Endothelial cell of umbilical vein (primary cell): ENCODE data around the gene ATP11C. TPM values are rescaled to one million over a fixed set of nuclear protein-coding genes. Genes with fewer than 3 reads are reported as not detected.

ENCODE experiments used
- BruUV-seq: library from RNA; stranded (reverse); fragments of 400-500 nt; replicated peaks from 2 replicates; lab custom pipeline; 2021; lab: Mats Ljungman, UMichigan
- CTCF ChIA-PET: fragments of 300-600, 350-600 bp; sonication (Branson Sonifier 250); formaldehyde crosslinking; loops from one replicate; lab custom pipeline; 2021; ENCODE audit warnings: antibody characterized with exemption, inconsistent platforms; lab: Charles Lee
- POLR2A ChIA-PET: fragments of 300-600, 350-600 bp; sonication (Branson Sonifier 250); formaldehyde crosslinking; loops from one replicate; lab custom pipeline; 2021; ENCODE audit warnings: antibody characterized with exemption, inconsistent platforms; lab: Charles Lee
- DNase-seq: peaks from one replicate; pipeline ENCODE4 v3.0.0-alpha.2; 2011; ENCODE audit warnings: low read depth, low spot score
- FAIRE-seq: peaks from 2 replicates; lab custom pipeline; 2011; peaks lifted over from hg19 to GRCh38; lab: Jason Lieb, UNC
- H2AFZ ChIP-seq: 2 replicates; pipeline ENCODE4 v1.6.0; 2012; ENCODE audit warnings: low read depth, low read length, control low read depth, inconsistent platforms
- H3K27ac ChIP-seq: 2 replicates; pipeline ENCODE4 v1.5.1; 2011; ENCODE audit warnings: low read depth, mild to moderate bottlenecking, control low read depth, low read length, moderate library complexity; ENCODE audit not compliant: insufficient read depth
- H3K27me3 ChIP-seq, 2 experiments: 2 replicates each; pipeline versions ENCODE4 v1.6.0 to v1.6.1; 2011; ENCODE audit warnings: low read length in 2 of 2, mixed read lengths in 1 of 2; ENCODE audit not compliant: control insufficient read depth in 2 of 2, insufficient read depth in 2 of 2
- H3K36me3 ChIP-seq, 2 experiments: 2 replicates in 1 of 2; 3 replicates in 1 of 2; pipeline ENCODE4 v1.5.1; 2011; ENCODE audit warnings: low read length in 2 of 2, mild to moderate bottlenecking in 1 of 2, moderate library complexity in 1 of 2; ENCODE audit not compliant: control insufficient read depth in 2 of 2, insufficient read depth in 2 of 2; ENCODE audit errors: extremely low read depth in 1 of 2
- H3K4me1 ChIP-seq: 3 replicates; pipeline ENCODE4 v1.5.1; 2011; ENCODE audit warnings: mild to moderate bottlenecking, low read length; ENCODE audit not compliant: control insufficient read depth, insufficient read depth; ENCODE audit errors: extremely low read depth
- H3K4me2 ChIP-seq: 2 replicates; pipeline ENCODE4 v1.6.1; 2011; ENCODE audit warnings: low read length, control low read depth, mixed read lengths; ENCODE audit not compliant: insufficient read depth
- H3K4me3 ChIP-seq, 3 experiments: fragments of 200-600 bp in 1 of 3; sonication (generic), shearing (Covaris generic) in 1 of 3; replicated peaks in 1 of 3; 2 replicates each; pipeline ENCODE4 v1.5.1; 2011 to 2016; ENCODE audit warnings: control low read depth in 3 of 3, low read length in 3 of 3, mild to moderate bottlenecking in 2 of 3, inconsistent platforms in 1 of 3, low read depth in 1 of 3, moderate library complexity in 1 of 3; ENCODE audit not compliant: insufficient read depth in 1 of 3
- H3K79me2 ChIP-seq: 2 replicates; pipeline ENCODE4 v1.6.0; 2012; ENCODE audit warnings: low read length, inconsistent platforms; ENCODE audit not compliant: control insufficient read depth, insufficient read depth
- H3K9ac ChIP-seq: replicated peaks from 2 replicates; pipeline ENCODE3; 2011; ENCODE audit warnings: low read length, control low read depth; ENCODE audit not compliant: insufficient read depth; ENCODE audit errors: extremely low read depth
- H3K9me1 ChIP-seq: replicated peaks from 3 replicates; pipeline ENCODE4 v1.6.0; 2011; ENCODE audit warnings: mild to moderate bottlenecking, low read length; ENCODE audit not compliant: control insufficient read depth, insufficient read depth; ENCODE audit errors: extremely low read depth
- H3K9me3 ChIP-seq: replicated peaks from 2 replicates; pipeline ENCODE4 v1.5.1; 2012; ENCODE audit warnings: low read length, inconsistent platforms; ENCODE audit not compliant: control insufficient read depth, insufficient read depth
- H4K20me1 ChIP-seq: replicated peaks from 2 replicates; pipeline ENCODE3; 2011; ENCODE audit warnings: mild to moderate bottlenecking, low read length; ENCODE audit not compliant: control insufficient read depth, insufficient read depth; ENCODE audit errors: extremely low read depth
- CTCF ChIP-seq, 2 donors: IDR thresholded peaks; 1 replicate in 1 of 2; 2 replicates in 1 of 2; pipeline ENCODE4 v1.5.1; 2011; ENCODE audit warnings: low read length in 2 of 2, mild to moderate bottlenecking in 2 of 2, moderate library complexity in 2 of 2, control low read depth in 1 of 2, inconsistent platforms in 1 of 2, low read depth in 1 of 2; ENCODE audit not compliant: insufficient read depth in 1 of 2; ENCODE audit errors: extremely low read depth in 1 of 2
- EZH2 ChIP-seq: IDR thresholded peaks from 2 replicates; pipeline ENCODE4 v1.6.1; 2012; ENCODE audit warnings: borderline replicate concordance, low read depth, mild to moderate bottlenecking, moderate library complexity, low read length, inconsistent platforms; ENCODE audit not compliant: severe bottlenecking
- FOS ChIP-seq: IDR thresholded peaks from 2 replicates; pipeline ENCODE4 v1.6.1; 2011; ENCODE audit warnings: mild to moderate bottlenecking, low read length, moderate library complexity, borderline replicate concordance; ENCODE audit not compliant: insufficient read depth
- GATA2 ChIP-seq: IDR thresholded peaks from 2 replicates; pipeline ENCODE4 v1.7.0; 2011; ENCODE audit warnings: low read depth, mild to moderate bottlenecking, moderate library complexity, mixed read lengths, low read length; ENCODE audit not compliant: insufficient read length, insufficient read depth
- JUN ChIP-seq: IDR thresholded peaks from 2 replicates; pipeline ENCODE4 v1.6.1; 2011; ENCODE audit warnings: borderline replicate concordance, low read depth; ENCODE audit not compliant: insufficient read length, insufficient read depth
- MYC ChIP-seq: IDR thresholded peaks from one replicate; pipeline ENCODE4 v1.6.1; 2011; ENCODE audit warnings: mild to moderate bottlenecking, low read depth, low read length
- POLR2A ChIP-seq: IDR thresholded peaks from 2 replicates; pipeline ENCODE4 v1.6.1; 2012; ENCODE audit warnings: low read depth, mild to moderate bottlenecking, control low read depth, low read length
- POLR2AphosphoS5 ChIP-seq: IDR thresholded peaks from 2 replicates; pipeline ENCODE4 v1.6.1; 2012; ENCODE audit warnings: low read depth, mild to moderate bottlenecking, control low read depth, low read length, moderate library complexity; ENCODE audit not compliant: insufficient read depth
- dilution Hi-C: fragments of 300-500 bp; cut with MboI; formaldehyde crosslinking; loops from one replicate; pipeline ENCODE4 v1.15.0; 2019; ENCODE audit warnings: low sequenced_read_pairs; ENCODE audit not compliant: extremely low pct_ligation_motif_present
- intact Hi-C: fragments of 100-400 bp; cut with micrococcal nuclease; formaldehyde crosslinking; loops from one replicate; pipeline ENCODE4 v1.10.0; 2022
- polyA plus RNA-seq, 4 experiments: library from polyadenylated mRNA; depleted of rRNA in 3 of 4; stranded (reverse) in 3 of 4; unstranded in 1 of 4; fragments of >200 nt; gene quantifications; 2 replicates each; pipeline versions ENCODE4 v1.2.1 to v1.2.3, GENCODE V29; 2011 to 2012; ENCODE audit warnings: missing spikeins in 1 of 4
- total RNA-seq: library from RNA; stranded (reverse); gene quantifications from 2 replicates; pipeline ENCODE4 v1.2.3, GENCODE V29; 2021
- TF ChIP-seq, protein P1 (sequence below): IDR thresholded peaks from 2 replicates; pipeline ENCODE4 v1.6.1; 2011; ENCODE audit not compliant: insufficient read depth, insufficient read length

The ATP11C gene
- total and polyA plus RNA-seq, 2 donors (not counting 3 experiments of a cell fraction or from before 2014, with no cell fraction given), result 9.1 to 31.8 TPM

- dilution Hi-C loops, result no loop called here
Measured at GRCh38 chrX:139784807-139785206, 148.0 kb downstream of the ATP11C start.

More at GRCh38 chrX:139784807-139785206, 148.0 kb downstream of the ATP11C start:
- H3K27ac ChIP-seq, result no peak overlapping the region
- POLR2A ChIA-PET, result no interaction called here
- no peaks in the 10 kb centered on the region for H3K9me3 ChIP-seq
- CTCF ChIA-PET, result no interaction called here
- no peak overlapping the region for H2AFZ ChIP-seq
- FAIRE-seq, result no peak
- H3K4me1 ChIP-seq, result no peaks in the 10 kb centered on the region
- no peaks in the 10 kb centered on the region for H3K9me1 ChIP-seq
- no peak overlapping the region for H3K9ac ChIP-seq
- peaks cover 0 to 3% of the 10 kb centered on the region in 2 experiments for H3K36me3 ChIP-seq
- H3K4me3 ChIP-seq, result no peak overlapping the region
- H4K20me1 ChIP-seq, result no peaks in the 10 kb centered on the region
- TF ChIP-seq FOS, result no peak
- TF ChIP-seq CTCF (IDR thresholded peaks at IDR 0.05; ENCODE audit: extremely low read depth in 1 of 2, insufficient read depth in 1 of 2, low read depth in 1 of 2, low read length in 2 of 2), result no peak
- TF ChIP-seq GATA2, result no peak
- TF ChIP-seq, protein P1, sequence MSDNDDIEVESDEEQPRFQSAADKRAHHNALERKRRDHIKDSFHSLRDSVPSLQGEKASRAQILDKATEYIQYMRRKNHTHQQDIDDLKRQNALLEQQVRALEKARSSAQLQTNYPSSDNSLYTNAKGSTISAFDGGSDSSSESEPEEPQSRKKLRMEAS, result no peak
- no peak for TF ChIP-seq MYC
- TF ChIP-seq POLR2A, result no peak
- no peak for TF ChIP-seq JUN
- no peak for TF ChIP-seq EZH2
- no peak for TF ChIP-seq POLR2AphosphoS5
- intact Hi-C loops, result no loop called here
- BruUV-seq, result no TSS peak
- H3K27me3 ChIP-seq, result no peaks in the 10 kb centered on the region
- no peak for DNase-seq
- H3K79me2 ChIP-seq, result no peaks in the 10 kb centered on the region
- no peak overlapping the region for H3K4me2 ChIP-seq
